GM12878 (cell line): Measurements from ENCODE around the gene KLHDC10. TPM values are rescaled to one million over a fixed set of nuclear protein-coding genes. Genes with fewer than 3 reads are reported as not detected.

Experiments used
- ATAC-seq: fragments of 200-7000 bp; cut with Tn5 transposase; 3 replicates; pipeline ENCODE4 v1.9.1; 2020; ENCODE audit warnings: mild to moderate bottlenecking, moderate library complexity
- BruUV-seq: library from RNA; stranded (reverse); fragments of 400-500 nt; replicated peaks from 2 replicates; lab custom pipeline; 2021; lab: Mats Ljungman, UMichigan
- CTCF ChIA-PET: fragments of 300-600 bp; sonication (Branson Sonifier 250); formaldehyde crosslinking; extraction: SDS; loops from one replicate; lab custom pipeline; 2021; ENCODE audit warnings: inconsistent platforms; lab: Yijun Ruan, JAX
- POLR2A ChIA-PET: fragments of 350-600 bp; formaldehyde crosslinking; extraction: SDS; loops from one replicate; lab custom pipeline; 2021; ENCODE audit warnings: inconsistent platforms; lab: Charles Lee
- RAD21 ChIA-PET: fragments of 300-600 bp; sonication (Branson Sonifier 250); formaldehyde crosslinking; loops from one replicate; lab custom pipeline; 2023; ENCODE audit warnings: antibody characterized with exemption; ENCODE audit not compliant: unreplicated experiment; lab: Charles Lee
- SMC1A ChIA-PET: fragments of 300-600 bp; sonication (Branson Sonifier 250); formaldehyde crosslinking; loops from one replicate; lab custom pipeline; 2023; ENCODE audit not compliant: unreplicated experiment, uncharacterized antibody; lab: Charles Lee
- DNase-seq: peaks from one replicate; pipeline ENCODE4 v3.0.0-alpha.2; 2011; ENCODE audit warnings: low read depth, low spot score
- FAIRE-seq: peaks from 3 replicates; lab custom pipeline; 2011; peaks lifted over from hg19 to GRCh38; lab: Jason Lieb, UNC
- H2AFZ ChIP-seq: 2 replicates; pipeline ENCODE4 v1.6.0; 2011; ENCODE audit warnings: low read depth, low read length, control low read depth; ENCODE audit not compliant: control insufficient read depth
- H3K27ac ChIP-seq: 2 replicates; pipeline ENCODE4 v1.5.1; 2011; ENCODE audit warnings: control low read depth; ENCODE audit not compliant: control insufficient read depth, insufficient read depth
- H3K27me3 ChIP-seq, 2 experiments: replicated peaks in 1 of 2; 2 replicates each; pipeline versions ENCODE4 v1.6.0 to v1.6.1; 2011; ENCODE audit warnings: low read length in 1 of 2; ENCODE audit not compliant: control insufficient read depth in 2 of 2, insufficient read depth in 2 of 2
- H3K36me3 ChIP-seq, 2 experiments: 2 replicates each; pipeline ENCODE4 v1.5.1; 2011; ENCODE audit warnings: low read length in 1 of 2; ENCODE audit not compliant: control insufficient read depth in 2 of 2, insufficient read depth in 2 of 2
- H3K4me1 ChIP-seq: 2 replicates; pipeline ENCODE4 v1.6.1; 2011; ENCODE audit warnings: mild to moderate bottlenecking, low read length, moderate library complexity, mixed read lengths; ENCODE audit not compliant: control insufficient read depth, insufficient read depth
- H3K4me2 ChIP-seq: 2 replicates; pipeline ENCODE4 v1.6.0; 2011; ENCODE audit warnings: control low read depth; ENCODE audit not compliant: control insufficient read depth, insufficient read depth
- H3K4me3 ChIP-seq: fragments of 200-600 bp; sonication (generic); 2 replicates; pipeline ENCODE4 v1.5.1; 2016
- H3K79me2 ChIP-seq: 2 replicates; pipeline ENCODE4 v1.6.0; 2011; ENCODE audit warnings: low read length; ENCODE audit not compliant: control insufficient read depth, insufficient read depth
- H3K9ac ChIP-seq: 2 replicates; pipeline ENCODE4 v1.8.0; 2011; ENCODE audit warnings: low read length, control low read depth, mixed read lengths; ENCODE audit not compliant: control insufficient read depth, insufficient read depth
- H3K9me3 ChIP-seq: replicated peaks from 3 replicates; pipeline ENCODE4 v1.5.1; 2011; ENCODE audit warnings: mild to moderate bottlenecking, low read length; ENCODE audit not compliant: control insufficient read depth, insufficient read depth
- H4K20me1 ChIP-seq: 2 replicates; pipeline ENCODE4 v1.6.0; 2011; ENCODE audit not compliant: control insufficient read depth, insufficient read depth
- BRCA1 ChIP-seq: IDR thresholded peaks from 2 replicates; pipeline ENCODE4 v1.6.1; 2011; ENCODE audit warnings: low read depth, low read length, improper control_type of control experiment
- MXI1 ChIP-seq: fragments of 150-350 bp; IDR thresholded peaks from 2 replicates; pipeline ENCODE4 v1.6.1; 2011; ENCODE audit warnings: low read depth, mild to moderate bottlenecking, inconsistent platforms, low read length, improper control_type of control experiment
- NBN ChIP-seq: fragments of 450-650 bp; IDR thresholded peaks from 2 replicates; pipeline ENCODE4 v1.6.1; 2016
- SUPT20H ChIP-seq: IDR thresholded peaks from 2 replicates; pipeline ENCODE4 v1.6.1; 2011; ENCODE audit warnings: low read depth, mild to moderate bottlenecking, low read length, moderate library complexity, borderline replicate concordance; ENCODE audit not compliant: control insufficient read depth
- ZSCAN29 ChIP-seq: fragments of 450-650 bp; IDR thresholded peaks from 2 replicates; pipeline ENCODE4 v1.6.1; 2017; ENCODE audit warnings: mild to moderate bottlenecking, moderate library complexity
- WGBS: methylation state at CpG from one replicate; pipeline ENCODE4 v1.1.6; 2016; ENCODE audit warnings: low lambda C conversion rate; ENCODE audit not compliant: insufficient replicate concordance, insufficient coverage; ENCODE audit errors: missing lambda C conversion rate; 5-methylcytosine and 5-hydroxymethylcytosine counted together
- in situ Hi-C: fragments of 300-500 bp; cut with MboI; formaldehyde crosslinking; loops from 9 replicates; pipeline ENCODE4 v1.14.3; 2018; ENCODE audit warnings: mixed read lengths
- intact Hi-C: fragments of 100-400 bp; cut with micrococcal nuclease; formaldehyde crosslinking; loops from one replicate; pipeline ENCODE4 v1.14.2; 2022; ENCODE audit not compliant: unreplicated experiment
- polyA plus RNA-seq, 11 experiments: library from polyadenylated mRNA; depleted of rRNA in 4 of 11; unstranded in 6 of 11; stranded (reverse) in 5 of 11; fragments of >200 nt; fragmentation: Nextera tagmentation in 4 of 11; fragmentation: Illumina TruSeq in 1 of 11; extraction: Ambion mirVana in 4 of 11; extraction: Trizol in 1 of 11; gene quantifications; 1 replicate in 1 of 11; 2 replicates in 10 of 11; pipeline versions ENCODE4 v1.2.1 to v1.2.3, GENCODE V29; 2011 to 2016; ENCODE audit warnings: inconsistent platforms in 2 of 11, missing spikeins in 2 of 11, low read depth in 1 of 11
- total RNA-seq, 4 experiments: library from RNA; depleted of rRNA in 3 of 4; stranded (reverse); fragments of >200 nt in 3 of 4; fragmentation: Illumina TruSeq in 1 of 4; extraction: Trizol in 1 of 4; gene quantifications; 2 replicates each; pipeline versions ENCODE4 v1.2.1 to v1.2.3, GENCODE V29; 2013 to 2021
- TF ChIP-seq, protein P1 (sequence below): IDR thresholded peaks from 2 replicates; pipeline ENCODE4 v1.6.1; 2011; ENCODE audit warnings: low read depth, low read length, improper control_type of control experiment, borderline replicate concordance
- TF ChIP-seq, protein P2 (sequence below): fragments of 450-650 bp; formaldehyde crosslinking; IDR thresholded peaks from 2 replicates; pipeline ENCODE4 v1.5.0; 2022; ENCODE audit warnings: mild to moderate bottlenecking, missing genetic modification characterization

KLHDC10 gene
- total and polyA plus RNA-seq, 10 of the 15 experiments (the other 5 are each of a cell fraction or from before 2014, with no cell fraction given) = 2.9 to 20.6 (median 9.4) TPM

DNA sequence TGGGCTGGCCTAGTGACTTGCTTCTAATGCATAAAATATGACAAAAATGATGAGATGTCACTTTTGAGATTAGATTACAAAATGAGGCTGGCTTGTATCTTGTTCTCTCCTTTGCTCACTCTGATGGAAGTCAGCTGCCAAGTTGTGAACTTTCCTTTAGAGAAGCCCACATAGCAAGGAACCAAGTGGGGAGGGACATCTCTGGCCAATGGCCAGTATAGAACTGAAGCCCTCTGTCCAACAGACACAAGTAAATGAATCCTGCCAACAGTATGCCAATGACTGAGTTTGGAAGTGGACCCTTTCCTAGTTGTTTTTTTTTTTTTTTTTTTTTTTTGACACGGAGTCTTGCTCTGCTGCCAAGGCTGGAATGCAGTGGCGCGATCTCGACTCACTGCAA lies 22.5 kb upstream of the KLHDC10 start:
- DNase-seq = no peak
- intact Hi-C loops (no loop called here), in situ Hi-C loops (no loop called here)
- H3K4me1 ChIP-seq = no peaks in the 10 kb centered on the region
- no peak for ATAC-seq
- BruUV-seq = no TSS peak
- H3K4me2 ChIP-seq = no peak overlapping the region
- H4K20me1 ChIP-seq = no peaks in the 10 kb centered on the region
- H3K4me3 ChIP-seq = no peak overlapping the region
- FAIRE-seq = no peak
- 79% methylated on average over 4 of the region's 4 CpGs for WGBS
- H3K9ac ChIP-seq = no peak overlapping the region
- H3K27ac ChIP-seq = no peak overlapping the region
- TF ChIP-seq, protein P1, sequence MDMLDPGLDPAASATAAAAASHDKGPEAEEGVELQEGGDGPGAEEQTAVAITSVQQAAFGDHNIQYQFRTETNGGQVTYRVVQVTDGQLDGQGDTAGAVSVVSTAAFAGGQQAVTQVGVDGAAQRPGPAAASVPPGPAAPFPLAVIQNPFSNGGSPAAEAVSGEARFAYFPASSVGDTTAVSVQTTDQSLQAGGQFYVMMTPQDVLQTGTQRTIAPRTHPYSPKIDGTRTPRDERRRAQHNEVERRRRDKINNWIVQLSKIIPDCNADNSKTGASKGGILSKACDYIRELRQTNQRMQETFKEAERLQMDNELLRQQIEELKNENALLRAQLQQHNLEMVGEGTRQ = no peak
- TF ChIP-seq ZSCAN29 (no peak), NBN (no peak), MXI1 (no peak), SUPT20H (no peak), BRCA1 (no peak)
- TF ChIP-seq, protein P2, sequence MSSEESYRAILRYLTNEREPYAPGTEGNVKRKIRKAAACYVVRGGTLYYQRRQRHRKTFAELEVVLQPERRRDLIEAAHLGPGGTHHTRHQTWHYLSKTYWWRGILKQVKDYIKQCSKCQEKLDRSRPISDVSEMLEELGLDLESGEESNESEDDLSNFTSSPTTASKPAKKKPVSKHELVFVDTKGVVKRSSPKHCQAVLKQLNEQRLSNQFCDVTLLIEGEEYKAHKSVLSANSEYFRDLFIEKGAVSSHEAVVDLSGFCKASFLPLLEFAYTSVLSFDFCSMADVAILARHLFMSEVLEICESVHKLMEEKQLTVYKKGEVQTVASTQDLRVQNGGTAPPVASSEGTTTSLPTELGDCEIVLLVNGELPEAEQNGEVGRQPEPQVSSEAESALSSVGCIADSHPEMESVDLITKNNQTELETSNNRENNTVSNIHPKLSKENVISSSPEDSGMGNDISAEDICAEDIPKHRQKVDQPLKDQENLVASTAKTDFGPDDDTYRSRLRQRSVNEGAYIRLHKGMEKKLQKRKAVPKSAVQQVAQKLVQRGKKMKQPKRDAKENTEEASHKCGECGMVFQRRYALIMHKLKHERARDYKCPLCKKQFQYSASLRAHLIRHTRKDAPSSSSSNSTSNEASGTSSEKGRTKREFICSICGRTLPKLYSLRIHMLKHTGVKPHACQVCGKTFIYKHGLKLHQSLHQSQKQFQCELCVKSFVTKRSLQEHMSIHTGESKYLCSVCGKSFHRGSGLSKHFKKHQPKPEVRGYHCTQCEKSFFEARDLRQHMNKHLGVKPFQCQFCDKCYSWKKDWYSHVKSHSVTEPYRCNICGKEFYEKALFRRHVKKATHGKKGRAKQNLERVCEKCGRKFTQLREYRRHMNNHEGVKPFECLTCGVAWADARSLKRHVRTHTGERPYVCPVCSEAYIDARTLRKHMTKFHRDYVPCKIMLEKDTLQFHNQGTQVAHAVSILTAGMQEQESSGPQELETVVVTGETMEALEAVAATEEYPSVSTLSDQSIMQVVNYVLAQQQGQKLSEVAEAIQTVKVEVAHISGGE = no peak
- TF ChIP-seq, all 136 proteins: peak for 0
- Histone ChIP-seq H3K36me3 (peaks cover 0 to 7% of the 10 kb centered on the region in 2 experiments; a peak in 1 of 4 replicates), H2AFZ (no peak overlapping the region), H3K9me3 (no peaks in the 10 kb centered on the region), H3K27me3 (no peaks in the 10 kb centered on the region), H3K79me2 (peaks cover 9% of the 10 kb centered on the region)
- CTCF ChIA-PET = interaction anchor here (0.6 kb wide), 1 partner anchor 720 kb away, joined by 4 read pairs; no protein-coding TSS in a partner anchor
- POLR2A ChIA-PET = interaction anchor here (0.6 kb wide), 3 partner anchors 21 to 992 kb away, joined by 3 to 10 read pairs (median 8); no protein-coding TSS in a partner anchor
- SMC1A ChIA-PET = interaction anchor here (0.6 kb wide), 1 partner anchor 432 kb away, joined by 3 read pairs; no protein-coding TSS in a partner anchor
- RAD21 ChIA-PET = interaction anchor here (0.6 kb wide), 1 partner anchor 134 kb away, joined by 3 read pairs; no protein-coding TSS in a partner anchor
